ENCODE data around the gene PIGZ. TPM values are rescaled to one million over a fixed set of nuclear protein-coding genes. Genes with fewer than 3 reads are reported as not detected.
"Not testable (repeated sequence)": the region's sequence is repeated elsewhere in the genome, so short reads cannot be mapped to it uniquely, and the experiment has no call there.

PIGZ gene
- total and polyA plus RNA-seq, 12 donors: 2.2 to 7.7 (median 6.0) TPM

- Histone ChIP-seq H3K4me1 (peaks cover 0 to 19% (median 14%) of the 10 kb centered on the region in 9 donors), H3K27ac (no peak overlapping the region), H3K27me3 (no peaks in the 10 kb centered on the region), H3K9me3 (no peaks in the 10 kb centered on the region), H3K36me3 (peaks cover 0 to 32% (median 4%) of the 10 kb centered on the region in 9 donors), H3K4me3 (no peak overlapping the region)
- intact Hi-C loops (cut with DNase I): loop anchor here in 4 of 10 donors (10.0 kb wide), 5 partner anchors 72 to 382 kb away; partner anchors contain the start of genes CEP19 (in 1 of the 4), FBXO45 (in 1 of the 4), PIGX (in 1 of the 4) and SENP5 (in 1 of the 4)
- WGBS, 2 donors: 89 to 91% methylated on average over 10 of the region's 10 CpGs
- no peak for DNase-seq
- ATAC-seq: no peak
- TF ChIP-seq, protein P1, sequence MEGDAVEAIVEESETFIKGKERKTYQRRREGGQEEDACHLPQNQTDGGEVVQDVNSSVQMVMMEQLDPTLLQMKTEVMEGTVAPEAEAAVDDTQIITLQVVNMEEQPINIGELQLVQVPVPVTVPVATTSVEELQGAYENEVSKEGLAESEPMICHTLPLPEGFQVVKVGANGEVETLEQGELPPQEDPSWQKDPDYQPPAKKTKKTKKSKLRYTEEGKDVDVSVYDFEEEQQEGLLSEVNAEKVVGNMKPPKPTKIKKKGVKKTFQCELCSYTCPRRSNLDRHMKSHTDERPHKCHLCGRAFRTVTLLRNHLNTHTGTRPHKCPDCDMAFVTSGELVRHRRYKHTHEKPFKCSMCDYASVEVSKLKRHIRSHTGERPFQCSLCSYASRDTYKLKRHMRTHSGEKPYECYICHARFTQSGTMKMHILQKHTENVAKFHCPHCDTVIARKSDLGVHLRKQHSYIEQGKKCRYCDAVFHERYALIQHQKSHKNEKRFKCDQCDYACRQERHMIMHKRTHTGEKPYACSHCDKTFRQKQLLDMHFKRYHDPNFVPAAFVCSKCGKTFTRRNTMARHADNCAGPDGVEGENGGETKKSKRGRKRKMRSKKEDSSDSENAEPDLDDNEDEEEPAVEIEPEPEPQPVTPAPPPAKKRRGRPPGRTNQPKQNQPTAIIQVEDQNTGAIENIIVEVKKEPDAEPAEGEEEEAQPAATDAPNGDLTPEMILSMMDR (IDR thresholded peaks at IDR 0.05): no peak
Observed at GRCh38 chr3:196947136-196947859, 21.3 kb downstream of the PIGZ start.

GRCh38 chr3:196944037-196944790 lies 24.4 kb downstream of the PIGZ start:
- H3K4me1 ChIP-seq: peaks cover 4 to 38% (median 27%) of the 10 kb centered on the region in 9 donors
- DNase-seq, ATAC-seq, H3K27ac ChIP-seq, H3K27me3 ChIP-seq, H3K9me3 ChIP-seq: not testable (repeated sequence)
- H3K36me3 ChIP-seq: peaks cover 0 to 31% (median 0%) of the 10 kb centered on the region in 9 donors
- H3K4me3 ChIP-seq: peak overlapping the region in 3 of 10 donors; percentile 74 to 100 (median 99)
- intact Hi-C loops (cut with DNase I): loop anchor here in 7 of 10 donors (2.0 to 10.0 kb wide), 8 partner anchors 69 to 379 kb away; partner anchors contain the start of genes SENP5 (in 5 of the 7), CEP19 (in 1 of the 7), FBXO45 (in 1 of the 7) and PAK2 (in 1 of the 7)
- WGBS, 2 donors: 72 to 74% methylated on average over 13 to 14 of the region's 14 CpGs

- intact Hi-C loops (cut with DNase I): loop anchor here in 7 of 10 donors (2.0 to 10.0 kb wide), 9 partner anchors 26 to 378 kb away; partner anchors contain the start of genes SENP5 (in 6 of the 7), CEP19 (in 1 of the 7), FBXO45 (in 1 of the 7) and PAK2 (in 1 of the 7)
- Histone ChIP-seq H3K4me3 (peak overlapping the region; percentile 64 to 100 (median 95)), H3K9me3 (no peaks in the 10 kb centered on the region), H3K27me3 (no peaks in the 10 kb centered on the region), H3K4me1 (peaks cover 4 to 38% (median 27%) of the 10 kb centered on the region in 9 donors), H3K27ac (peak overlapping the region in 9 of 10 donors; percentile 84 to 97 (median 92)), H3K36me3 (peaks cover 0 to 45% (median 12%) of the 10 kb centered on the region in 9 donors)
- DNase-seq: no peak
- 0% methylated on average over 25 of the region's 25 CpGs for WGBS, 2 donors
- TF ChIP-seq, protein P1 (IDR thresholded peaks at IDR 0.05): no peak
- ATAC-seq: peak in 1 of 8 donors; percentile 4
Observed at GRCh38 chr3:196942915-196943277, 25.7 kb downstream of the PIGZ start.

DNA sequence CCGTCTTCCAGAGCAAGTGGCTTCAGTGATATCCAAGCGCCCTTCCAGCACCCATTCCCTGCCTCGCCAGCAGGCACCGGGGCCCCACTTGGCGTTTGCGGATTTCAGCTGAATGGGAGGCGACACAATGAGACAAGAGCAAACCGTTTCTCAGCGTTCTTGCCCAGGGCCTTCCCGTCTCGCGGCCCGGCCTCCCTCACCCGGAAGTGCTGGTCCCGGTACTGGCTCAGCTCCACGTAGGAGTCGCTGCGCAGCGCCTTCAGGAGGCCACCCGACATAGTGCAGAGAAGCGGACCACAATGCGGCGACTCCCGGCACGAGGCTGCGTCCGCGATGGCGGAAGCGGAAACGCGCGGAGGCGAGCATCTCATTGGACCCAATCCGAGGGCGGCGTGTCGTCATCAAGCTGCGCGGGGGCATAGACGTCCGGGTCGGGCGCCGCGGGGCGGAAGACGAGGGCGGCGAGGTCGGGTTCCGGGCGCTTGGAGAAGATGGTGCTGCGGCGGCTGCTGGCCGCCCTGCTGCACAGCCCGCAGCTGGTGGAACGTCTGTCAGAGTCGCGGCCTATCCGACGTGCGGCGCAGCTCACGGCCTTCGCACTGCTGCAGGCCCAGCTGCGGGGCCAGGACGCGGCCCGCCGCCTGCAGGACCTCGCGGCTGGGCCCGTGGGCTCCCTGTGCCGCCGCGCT lies 26.3 kb downstream of the PIGZ start, which contains the start of gene NCBP2:
NCBP2 (minus strand) TSS at position 303 of the 689 bp plus-strand sequence; CDS start at position 278, 25 bp downstream.
- Histone ChIP-seq H3K4me3 (peak within 1 kb of the TSS; percentile 64 to 100 (median 95)), H3K27ac (peak within 1 kb of the TSS; percentile 67 to 97 (median 92)), H3K9me3 (no peaks in the 10 kb centered on the region), H3K4me1 (peaks cover 4 to 38% (median 27%) of the 10 kb centered on the region in 9 donors), H3K27me3 (no peaks in the 10 kb centered on the region), H3K36me3 (peaks cover 0 to 46% (median 17%) of the 10 kb centered on the region in 9 donors)
- ATAC-seq (peak; percentile 96 to 98 (median 97)), DNase-seq (peak; percentile 99)
- WGBS, 2 donors: 0% methylated on average over 74 to 77 of the region's 77 CpGs
- intact Hi-C loops (cut with DNase I): loop anchor here in 7 of 10 donors (2.0 to 10.0 kb wide), 9 partner anchors 26 to 378 kb away; partner anchors contain the start of genes SENP5 (in 6 of the 7), CEP19 (in 1 of the 7), FBXO45 (in 1 of the 7) and PAK2 (in 1 of the 7)
- TF ChIP-seq, protein P1 (IDR thresholded peaks at IDR 0.05): peak; percentile 17 to 80 (median 59)

Measured in heart right ventricle (tissue), 16 donors.